Measurements from ENCODE around the gene ADGRL2.

The ADGRL2 gene

DNA sequence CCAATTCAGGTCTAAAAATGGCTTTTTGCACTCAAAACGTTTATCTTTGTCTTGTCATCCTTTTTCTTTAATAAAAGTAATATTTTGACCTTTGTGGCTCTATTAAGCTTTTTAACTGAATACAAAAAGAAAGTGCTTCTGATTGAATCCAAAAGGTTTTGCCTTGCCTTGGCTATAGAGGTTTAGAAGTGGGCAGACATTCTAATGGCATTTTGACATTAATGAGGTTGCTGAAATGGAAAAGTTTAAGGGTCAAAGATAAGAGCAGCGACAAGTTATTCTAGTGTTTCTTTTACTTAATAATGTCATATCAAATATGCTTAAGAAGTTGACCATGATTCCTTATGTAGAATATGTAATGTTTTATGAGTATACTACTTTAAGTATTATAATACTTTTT lies 120.2 kb downstream of the ADGRL2 start:
- DNase-seq = no peak

DNA sequence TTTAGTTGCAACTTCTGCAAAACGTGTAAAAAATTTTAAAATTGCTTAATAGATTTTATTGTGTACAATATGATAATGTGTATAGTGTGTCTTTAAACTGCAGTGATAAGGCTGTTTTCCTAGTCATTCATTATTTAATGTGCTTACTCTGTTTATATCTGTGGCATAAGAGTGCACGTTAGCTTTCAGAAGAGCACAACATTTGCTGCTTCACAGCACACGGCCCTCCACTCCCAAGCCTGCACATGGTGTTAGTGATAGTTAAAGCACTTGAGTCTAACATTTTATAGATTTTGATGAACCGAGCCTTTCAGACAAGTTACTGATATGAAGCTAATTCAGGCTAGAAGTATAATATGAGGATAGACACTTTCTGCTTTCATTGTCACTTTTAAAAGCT lies 120.6 kb downstream of the ADGRL2 start:
- DNase-seq = no peak

DNA sequence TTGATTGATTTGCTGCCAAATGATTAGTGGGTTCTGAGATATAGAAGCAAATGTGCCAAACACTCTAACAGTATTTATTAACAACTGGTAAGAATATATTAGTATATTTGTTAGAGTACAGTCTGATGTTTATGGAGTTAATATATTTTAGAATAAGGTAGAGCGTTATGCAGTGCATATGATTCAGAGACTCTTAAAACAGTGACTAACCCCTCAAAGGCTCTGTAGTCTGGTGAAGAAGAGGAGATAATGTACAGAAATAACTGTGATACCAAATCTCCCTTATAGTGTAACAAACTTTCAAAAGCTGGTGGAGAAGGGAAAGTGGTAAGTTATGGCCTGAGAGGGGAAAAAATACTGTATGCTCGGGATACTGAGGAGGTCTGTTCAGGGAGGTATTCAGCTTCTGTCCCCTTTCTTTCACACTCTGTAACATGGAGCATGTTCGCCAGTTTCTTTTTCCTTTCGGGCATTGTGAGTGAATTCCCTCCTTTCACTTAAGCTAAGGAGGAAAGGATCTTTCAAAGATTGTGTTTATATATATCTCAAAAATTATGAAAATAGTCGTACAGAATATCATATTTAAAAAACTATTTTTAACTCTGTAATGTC lies 121.2 kb downstream of the ADGRL2 start:
- no peak for DNase-seq

DNA sequence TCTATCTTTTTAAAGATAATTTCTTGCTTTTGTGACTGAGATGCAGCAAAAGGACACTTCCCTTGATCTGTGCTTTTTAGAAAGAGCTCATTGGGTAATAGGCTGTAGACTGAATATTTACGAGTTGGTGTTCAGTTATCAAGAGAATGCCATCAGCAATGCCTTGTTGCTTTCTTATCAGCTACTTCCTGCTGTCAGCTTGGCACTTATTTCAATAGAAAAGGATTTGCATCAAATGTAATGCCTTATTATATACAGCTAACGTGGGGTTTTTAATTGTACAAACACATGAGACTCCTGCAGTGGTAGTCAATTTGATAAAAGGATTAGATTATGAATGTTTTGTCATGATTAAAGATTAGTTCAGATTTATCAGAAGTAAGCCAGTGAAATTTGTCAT lies 122.2 kb downstream of the ADGRL2 start:
- no peak for DNase-seq

DNA sequence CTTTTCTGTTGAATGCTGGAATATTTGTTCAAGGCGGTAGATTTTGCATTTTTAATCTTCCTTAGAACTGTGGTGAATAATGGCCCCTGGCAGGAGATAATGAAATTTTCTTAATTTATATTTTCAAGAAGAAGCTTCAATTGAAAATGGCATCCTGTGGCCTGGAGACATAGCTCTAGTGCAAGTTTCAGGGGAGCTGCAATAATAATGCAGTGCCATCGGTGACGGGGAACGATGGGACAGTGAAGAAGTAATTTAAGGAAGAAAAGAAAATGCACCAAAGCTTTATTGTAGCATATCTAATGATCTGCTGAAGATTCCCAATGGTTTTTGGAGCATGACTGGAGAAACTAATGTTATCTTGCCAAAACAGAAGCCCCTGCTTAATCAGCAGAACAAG lies 128.4 kb downstream of the ADGRL2 start:
- DNase-seq = no peak

DNA sequence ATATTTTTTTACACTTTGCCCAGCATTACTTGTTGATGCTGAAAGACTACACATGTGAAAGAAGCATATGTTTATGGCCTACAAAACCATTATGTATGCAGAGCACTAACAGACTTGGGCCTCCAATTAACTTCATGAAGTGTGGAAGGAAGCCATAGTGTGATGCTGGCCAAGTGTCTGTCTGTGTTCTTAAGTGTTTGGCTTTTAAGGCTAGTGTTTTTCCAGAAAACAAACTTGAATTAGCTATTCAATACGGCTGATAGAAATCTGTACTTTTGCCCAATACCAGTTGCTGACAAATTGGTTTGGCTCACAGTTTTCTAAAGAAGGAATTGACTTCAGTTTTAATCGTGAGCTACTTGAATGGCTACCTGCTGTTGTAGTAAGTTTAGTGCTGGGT lies 136.1 kb downstream of the ADGRL2 start:
- no peak for DNase-seq

DNA sequence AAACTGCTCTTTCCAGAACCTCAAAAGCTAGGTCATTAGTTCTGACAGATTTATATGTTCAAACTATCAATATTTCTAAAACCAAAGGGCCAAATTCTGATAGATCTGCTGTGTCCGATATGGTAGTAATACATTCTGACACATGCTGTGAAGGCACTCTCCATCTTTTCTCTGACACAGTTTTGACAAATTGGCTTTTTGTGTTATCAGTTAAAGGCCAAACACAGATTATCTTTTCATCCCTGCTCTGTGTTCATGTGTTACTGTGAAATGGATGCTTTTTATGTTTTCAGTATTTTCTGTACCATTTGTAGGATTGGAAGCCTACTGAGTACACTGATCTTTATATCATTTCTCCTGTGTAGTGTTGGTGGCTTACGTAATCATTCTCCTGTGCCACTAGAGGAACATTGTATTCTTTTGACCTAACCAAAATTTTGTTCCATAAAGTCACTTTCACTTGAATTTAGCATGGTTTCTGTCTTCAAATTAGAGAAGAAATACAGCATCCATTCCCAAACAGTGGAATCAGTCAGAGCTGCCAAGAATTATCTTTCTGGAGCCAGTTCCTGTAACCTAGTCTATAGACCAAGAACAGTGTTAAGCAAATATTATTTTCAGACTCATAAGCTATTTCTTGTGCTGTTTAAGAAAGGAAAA lies 137.2 kb downstream of the ADGRL2 start:
- no peak for DNase-seq

DNA sequence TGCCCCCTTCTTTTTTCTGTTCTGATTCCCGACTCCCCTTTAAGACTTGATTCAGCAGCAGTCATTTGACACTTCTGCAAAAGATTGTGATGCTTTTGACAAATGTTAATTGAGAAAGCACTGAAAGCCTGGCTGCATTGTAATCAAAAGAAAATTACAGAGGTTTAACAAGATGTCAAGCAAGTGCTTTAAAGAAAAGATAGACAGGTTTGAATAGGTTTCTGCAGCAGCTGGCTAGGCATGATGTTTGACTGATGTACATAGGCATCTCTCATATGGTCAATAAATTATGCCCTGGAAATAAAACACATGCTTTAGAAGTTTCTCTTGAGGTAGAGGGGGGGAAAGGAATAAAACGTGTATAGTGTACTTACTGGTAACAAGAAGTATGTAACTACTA lies 147.8 kb downstream of the ADGRL2 start:
- no peak for DNase-seq

DNA sequence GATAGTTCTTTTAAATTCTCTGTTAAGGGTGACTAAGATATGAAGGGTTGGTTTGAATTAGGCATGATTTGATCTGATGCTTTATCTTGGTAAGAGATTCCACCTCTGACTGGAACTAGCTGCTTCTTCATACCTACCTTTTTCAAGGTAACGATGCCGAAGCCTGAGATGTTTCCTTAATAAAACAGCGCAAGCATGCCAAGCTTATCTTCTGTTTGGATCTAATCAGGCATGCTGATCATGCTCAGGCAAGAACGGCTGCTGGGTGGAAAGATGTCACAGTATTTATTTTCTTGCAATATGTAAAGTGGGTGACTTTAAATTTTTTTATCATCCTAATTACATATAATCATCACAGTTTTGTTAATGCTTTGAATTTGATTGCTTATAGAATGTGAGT lies 148.7 kb downstream of the ADGRL2 start:
- no peak for DNase-seq

DNA sequence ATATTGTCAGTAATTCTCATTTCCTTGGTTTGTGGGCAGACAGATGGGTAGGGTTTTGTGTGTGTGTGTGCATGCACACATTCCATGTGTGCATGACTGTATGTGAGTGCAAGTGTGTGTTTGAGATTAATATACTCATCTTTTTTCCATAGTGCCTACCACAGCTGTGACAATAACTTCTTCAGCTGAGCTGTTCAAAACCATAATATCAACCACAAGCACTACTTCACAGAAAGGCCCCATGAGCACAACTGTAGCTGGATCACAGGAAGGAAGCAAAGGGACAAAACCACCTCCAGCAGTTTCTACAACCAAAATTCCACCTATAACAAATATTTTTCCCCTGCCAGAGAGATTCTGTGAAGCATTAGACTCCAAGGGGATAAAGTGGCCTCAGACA lies 149.3 kb downstream of the ADGRL2 start:
- DNase-seq = no peak

DNA sequence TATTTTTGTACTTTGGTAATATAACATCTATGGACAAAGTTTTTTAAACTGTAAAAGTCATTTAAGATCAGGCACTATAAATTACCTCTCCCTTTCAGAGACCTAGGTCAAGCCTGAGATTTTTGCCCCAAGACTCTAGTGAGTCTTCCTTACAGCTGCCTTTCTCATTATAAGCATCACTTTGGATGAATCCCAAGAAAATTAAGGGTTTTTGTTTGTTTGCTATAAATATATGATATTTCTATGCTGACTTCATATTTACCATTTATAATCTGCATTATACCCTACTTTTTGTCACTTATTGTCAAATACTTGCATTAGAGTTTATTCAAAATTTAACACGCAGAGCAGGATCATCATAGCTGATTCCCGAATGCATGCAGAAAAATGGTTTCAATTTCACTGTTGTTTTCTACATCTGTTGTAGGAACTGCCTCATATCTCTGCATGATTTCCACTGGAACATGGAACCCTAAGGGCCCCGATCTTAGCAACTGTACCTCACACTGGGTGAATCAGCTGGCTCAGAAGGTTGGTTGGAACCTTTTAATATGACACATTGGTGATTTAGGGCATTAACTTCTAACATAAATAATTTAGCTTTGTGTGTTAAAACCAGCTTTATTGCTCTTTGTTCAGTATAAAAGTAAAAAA lies 150.0 kb downstream of the ADGRL2 start:
- DNase-seq = no peak

DNA sequence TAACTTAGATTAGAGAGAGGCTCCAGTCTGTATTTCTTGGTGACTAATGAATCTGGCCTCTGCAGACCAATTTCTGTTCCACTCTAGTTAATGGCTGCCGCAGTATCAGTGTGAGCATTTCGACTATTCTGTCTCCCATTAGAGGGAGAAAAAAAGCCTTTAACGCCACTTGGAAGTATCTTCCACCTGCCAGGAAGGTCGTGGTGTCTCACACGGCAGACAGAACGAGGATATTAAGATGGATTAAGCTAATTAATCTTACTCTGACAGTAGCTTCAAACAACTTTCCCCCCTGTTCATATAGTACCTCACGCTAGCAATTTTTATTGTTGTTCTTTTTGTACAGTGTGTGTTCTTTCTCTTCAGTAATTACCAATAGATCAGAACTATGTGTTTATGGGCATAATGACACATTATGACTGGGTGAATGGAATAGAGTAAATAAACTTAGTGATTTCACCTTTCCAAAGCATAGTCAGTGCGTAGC lies 153.8 kb downstream of the ADGRL2 start:
- no peak for DNase-seq

DNA sequence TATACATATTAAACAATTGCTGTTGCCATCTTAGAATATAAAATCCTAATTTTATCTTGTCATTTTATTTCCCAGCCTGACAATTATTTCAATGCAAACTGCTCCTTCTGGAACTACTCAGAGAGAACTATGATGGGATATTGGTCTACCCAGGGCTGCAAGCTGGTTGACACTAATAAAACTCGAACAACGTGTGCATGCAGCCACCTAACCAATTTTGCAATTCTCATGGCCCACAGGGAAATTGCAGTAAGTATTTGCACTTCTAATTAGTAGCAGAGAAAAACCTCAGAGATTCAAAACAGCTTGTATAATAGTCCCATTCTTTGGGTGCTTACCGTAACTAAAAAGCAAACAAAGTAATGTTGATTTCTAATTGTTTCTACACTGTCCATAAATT lies 167.2 kb downstream of the ADGRL2 start:
- DNase-seq = no peak

DNA sequence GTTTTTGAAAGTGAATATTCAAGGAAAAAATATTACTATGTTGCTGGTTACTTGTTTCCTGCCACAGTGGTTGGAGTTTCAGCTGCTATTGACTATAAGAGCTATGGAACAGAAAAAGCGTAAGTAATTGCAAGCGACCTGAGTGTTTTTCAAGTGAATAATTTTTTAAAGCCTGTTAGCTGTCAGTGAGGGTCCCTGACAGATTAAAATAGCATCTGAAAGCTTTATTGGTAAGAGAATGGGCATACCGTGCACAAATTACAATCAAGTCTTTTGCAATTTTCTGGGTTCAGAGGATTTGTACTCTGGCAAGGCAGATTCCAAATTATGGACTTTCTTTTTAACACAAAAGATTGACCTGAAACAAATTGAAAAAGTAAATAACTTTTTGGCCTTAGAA lies 169.7 kb downstream of the ADGRL2 start:
- no peak for DNase-seq

DNA sequence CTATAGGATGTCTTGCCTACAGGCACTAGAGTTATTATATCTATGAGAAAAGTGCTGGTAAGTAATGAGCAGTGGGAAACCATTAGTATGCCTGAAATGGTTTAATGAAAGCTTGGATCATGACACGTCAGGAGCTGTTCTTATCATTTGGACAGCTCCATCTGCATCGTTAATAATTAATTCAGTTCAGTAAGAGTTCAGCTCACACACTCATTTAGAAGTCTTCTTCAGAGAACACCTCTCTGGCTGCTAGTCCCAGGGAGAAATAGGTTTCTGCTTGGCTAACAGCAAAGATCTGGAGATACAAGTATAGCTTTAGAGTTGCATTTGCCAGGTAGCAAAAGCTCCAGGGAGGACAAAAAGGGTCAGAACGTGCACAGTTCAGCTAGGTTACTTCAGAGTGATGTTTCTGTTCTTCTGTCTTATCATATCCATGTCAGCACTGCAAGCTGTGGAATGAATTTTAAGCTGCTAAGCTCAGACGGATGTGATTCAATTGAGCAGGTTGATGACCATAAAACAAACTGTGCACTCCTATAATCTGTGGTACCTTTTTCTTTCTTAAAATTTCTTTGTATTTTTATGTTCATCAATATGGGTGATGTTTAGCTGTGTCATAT lies 173.6 kb downstream of the ADGRL2 start:
- no peak for DNase-seq

DNA sequence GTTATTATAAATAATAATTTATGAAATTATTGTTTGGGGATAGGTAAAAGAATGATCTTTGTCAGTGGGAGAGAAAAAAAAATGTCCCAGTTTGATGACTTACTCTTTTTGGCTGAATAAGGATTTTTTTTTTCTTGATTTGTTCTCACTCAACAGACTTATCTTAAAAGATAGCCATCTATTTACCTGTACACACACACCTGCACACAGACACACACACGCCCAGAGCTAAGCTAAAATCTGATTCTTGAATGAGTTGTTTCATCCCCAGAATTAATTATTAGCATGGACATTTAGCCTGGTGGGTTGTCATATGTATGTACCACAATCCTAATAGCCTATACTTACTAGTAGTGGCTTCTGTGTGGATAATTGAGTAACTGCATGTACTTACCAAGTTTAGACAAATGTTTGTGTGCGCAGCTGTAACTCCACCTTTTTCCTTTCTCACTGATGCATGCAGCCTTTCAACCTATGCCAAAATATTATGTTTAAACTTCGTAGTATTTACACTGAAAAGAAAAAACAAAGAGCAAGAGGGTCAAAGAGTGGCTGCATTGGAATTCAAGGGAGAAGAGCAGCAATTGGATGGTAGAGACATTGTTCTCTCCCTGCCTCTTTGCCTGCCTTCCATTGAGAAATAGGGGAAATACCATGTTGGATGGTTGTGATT lies 174.3 kb downstream of the ADGRL2 start:
- no peak for DNase-seq

DNA sequence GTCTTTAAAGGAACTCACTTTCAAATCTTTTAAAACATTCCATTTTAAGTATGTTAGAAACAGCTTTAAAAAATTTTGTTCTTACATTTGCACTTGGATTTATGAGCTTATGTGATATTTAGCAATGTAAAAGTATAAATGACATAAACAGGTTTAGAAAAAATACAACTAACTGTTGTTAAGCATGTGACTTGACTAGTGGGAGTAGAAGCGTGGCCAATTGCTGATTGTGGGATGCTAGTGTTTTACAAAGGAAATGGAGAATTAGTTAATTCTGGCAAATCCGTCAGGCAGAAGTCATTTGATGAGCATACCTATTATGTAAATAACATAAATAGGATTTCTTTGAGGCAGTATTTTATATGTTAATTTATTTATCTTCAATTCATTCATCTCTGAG lies 175.8 kb downstream of the ADGRL2 start:
- no peak for DNase-seq

DNA sequence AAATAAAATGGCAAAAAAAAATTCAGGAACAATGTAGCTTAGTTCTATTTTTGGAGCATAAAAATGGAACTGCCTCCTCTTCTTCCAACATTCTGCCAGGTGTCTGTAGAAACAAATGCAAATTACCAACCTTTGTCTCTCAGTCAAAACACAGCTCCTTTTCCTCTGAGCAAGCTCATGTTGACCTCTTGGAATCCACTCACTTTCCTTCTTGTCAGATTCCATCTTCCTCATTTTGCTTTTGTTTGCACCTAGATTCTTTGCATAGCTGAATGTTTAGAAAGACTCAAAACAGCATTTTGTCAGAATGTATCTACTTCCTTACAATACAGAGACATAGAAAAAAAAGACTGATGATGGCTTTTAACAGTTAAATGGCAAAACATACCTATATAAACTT lies 178.2 kb downstream of the ADGRL2 start:
- DNase-seq = no peak

DNA sequence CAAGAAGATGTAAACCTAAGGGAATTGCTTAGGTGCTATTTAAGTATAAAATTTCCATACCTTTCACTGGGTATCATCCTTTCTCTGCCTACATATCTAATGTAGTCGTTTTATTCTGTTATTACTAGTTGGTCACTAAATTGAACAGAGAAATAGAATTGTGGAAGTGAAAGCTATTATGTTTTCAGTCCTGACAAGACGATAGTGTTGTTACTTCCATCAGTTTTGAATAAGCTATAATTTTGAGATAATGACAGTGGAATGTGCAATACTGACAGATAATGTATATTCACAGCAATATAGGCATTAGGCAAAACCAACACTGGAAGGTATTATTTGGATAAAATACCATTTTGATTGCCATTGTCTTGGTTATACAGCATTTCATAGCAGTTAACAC lies 181.8 kb downstream of the ADGRL2 start:
- DNase-seq = no peak

DNA sequence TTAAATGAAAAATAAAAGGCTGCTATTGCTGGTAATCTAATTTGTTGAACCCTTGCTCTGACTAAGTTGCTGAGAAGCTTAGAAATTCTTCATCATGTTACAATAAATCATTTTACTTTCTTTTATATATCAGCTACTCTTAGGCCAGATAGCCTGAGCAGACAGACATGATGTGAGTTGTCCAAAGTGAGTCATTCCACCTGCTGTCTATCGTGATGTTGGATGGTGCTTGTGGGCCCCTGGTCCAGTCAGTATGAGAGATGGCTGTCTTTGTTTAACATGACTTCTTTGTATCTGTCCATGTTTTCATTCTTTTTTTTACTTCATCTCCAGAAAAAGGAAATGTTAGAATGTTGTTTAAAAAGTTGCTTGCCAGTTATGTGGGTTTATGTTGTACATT lies 188.8 kb downstream of the ADGRL2 start:
- no peak for DNase-seq

DNA sequence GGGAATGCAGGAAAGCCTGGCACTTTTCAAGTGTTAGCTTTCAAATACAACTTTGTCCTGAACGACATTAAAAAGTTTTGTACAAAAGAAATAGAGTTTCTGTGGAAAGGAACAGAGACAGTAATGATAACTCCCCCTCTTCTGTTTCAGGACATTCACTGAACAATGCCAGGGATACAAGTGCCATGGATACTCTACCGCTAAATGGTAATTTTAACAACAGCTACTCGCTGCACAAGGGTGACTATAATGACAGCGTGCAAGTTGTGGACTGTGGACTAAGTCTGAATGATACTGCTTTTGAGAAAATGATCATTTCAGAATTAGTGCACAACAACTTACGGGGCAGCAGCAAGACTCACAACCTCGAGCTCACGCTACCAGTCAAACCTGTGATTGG lies 189.5 kb downstream of the ADGRL2 start:
- no peak for DNase-seq

DNA sequence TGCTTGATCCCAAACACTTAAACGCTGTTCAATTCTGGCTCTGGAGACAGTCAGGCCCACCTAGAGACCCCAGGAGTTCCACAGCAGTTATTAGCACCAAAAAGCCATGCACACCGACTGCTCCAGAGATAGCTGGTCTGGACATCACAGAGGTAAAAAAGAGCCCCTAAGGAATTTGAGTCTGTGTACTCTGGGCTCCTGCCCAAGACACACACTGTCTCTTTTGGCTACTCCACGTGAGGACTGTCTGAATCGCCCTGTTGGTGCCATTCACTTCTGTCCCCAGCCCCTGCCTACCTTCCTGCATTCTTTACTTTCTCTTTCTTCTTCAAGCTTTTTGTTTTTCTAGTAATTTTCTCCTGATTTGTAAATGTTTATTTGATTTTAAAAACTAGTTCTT lies 197.4 kb downstream of the ADGRL2 start:
- no peak for DNase-seq

DNA sequence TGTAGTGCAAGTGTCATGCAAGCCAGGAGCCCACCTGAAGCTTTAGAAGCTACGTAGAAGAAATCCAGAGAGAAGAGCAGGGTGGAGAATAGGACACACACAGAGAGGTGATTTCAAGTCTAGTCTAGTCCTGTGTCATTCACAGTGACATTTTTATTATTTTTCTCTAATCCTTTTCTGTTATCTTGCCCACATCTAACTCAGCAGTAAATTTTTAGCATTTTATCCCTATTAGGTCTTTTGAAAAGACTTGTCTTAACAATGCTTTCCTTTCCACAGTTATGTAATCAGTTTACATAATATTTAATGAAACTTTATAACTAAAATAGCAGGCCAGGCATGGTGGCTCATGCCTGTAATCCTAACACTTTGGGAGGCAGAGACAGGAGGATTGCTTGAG lies 198.6 kb downstream of the ADGRL2 start:
- DNase-seq = no peak

DNA sequence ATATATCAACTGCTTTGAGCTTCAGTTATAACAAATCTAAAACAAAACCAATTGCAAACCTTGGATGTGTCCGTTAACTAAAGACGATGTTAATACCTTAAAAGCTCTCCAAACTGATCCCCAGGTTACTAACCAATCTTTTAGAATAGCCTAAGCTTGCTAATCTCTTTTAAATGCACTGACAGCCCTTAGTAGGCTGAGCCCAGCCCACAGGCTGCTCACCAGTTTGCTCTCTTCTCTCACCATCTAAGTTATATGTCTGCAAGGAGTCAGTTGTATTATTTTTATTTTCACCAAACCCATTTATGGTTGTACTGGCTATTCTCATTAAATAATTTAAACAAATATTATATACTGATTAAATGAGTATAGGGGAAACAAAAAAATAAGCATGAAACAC lies 199.5 kb downstream of the ADGRL2 start:
- DNase-seq = no peak
